HUES48 (cell line): ENCODE data around the gene AGRN.
A peak's percentile ranks its signal among the peaks of the same experiment; 100 is the strongest.
"Not testable (repeated sequence)": the region's sequence is repeated elsewhere in the genome, so short reads cannot be mapped to it uniquely, and the experiment has no call there.

Experiments used
- H3K27ac ChIP-seq: one replicate; pipeline ENCODE4 v1.7.0; 2013; ENCODE audit warnings: low read depth, low read length, inconsistent platforms
- H3K27me3 ChIP-seq: 2 replicates; pipeline ENCODE4 v1.6.1; 2013; ENCODE audit warnings: mild to moderate bottlenecking, low read length; ENCODE audit not compliant: control insufficient read depth, insufficient read depth
- H3K36me3 ChIP-seq: 2 replicates; pipeline ENCODE4 v1.6.1; 2013; ENCODE audit warnings: low read length; ENCODE audit not compliant: control insufficient read depth, insufficient read depth
- H3K4me1 ChIP-seq: 2 replicates; pipeline ENCODE4 v1.6.1; 2013; ENCODE audit warnings: mild to moderate bottlenecking, low read length; ENCODE audit not compliant: control insufficient read depth, insufficient read depth
- H3K4me3 ChIP-seq: 2 replicates; pipeline ENCODE4 v1.5.1; 2013; ENCODE audit warnings: mild to moderate bottlenecking, low read depth, low read length
- H3K9ac ChIP-seq: 2 replicates; pipeline ENCODE4 v1.6.1; 2013; ENCODE audit warnings: mild to moderate bottlenecking, low read depth, low read length, moderate library complexity
- H3K9me3 ChIP-seq: 2 replicates; pipeline ENCODE4 v1.6.1; 2013; ENCODE audit warnings: low read length; ENCODE audit not compliant: control insufficient read depth, insufficient read depth

The AGRN gene

GRCh38 chr1:1003618-1004419, 16.1 kb upstream of the AGRN start:
- Histone ChIP-seq H3K27me3 (peaks cover 69% of the 10 kb centered on the region), H3K27ac (no peak overlapping the region), H3K4me3 (no peak overlapping the region), H3K4me1 (peaks cover 3% of the 10 kb centered on the region; the same call in 1 of the 2 replicates), H3K36me3 (no peaks in the 10 kb centered on the region), H3K9me3 (no peaks in the 10 kb centered on the region), H3K9ac (no peak overlapping the region)

- H3K4me3 ChIP-seq = no peak overlapping the region
- no peak overlapping the region for H3K27ac ChIP-seq
- peaks cover 3% of the 10 kb centered on the region; the same call in 1 of the 2 replicates for H3K4me1 ChIP-seq
- peaks cover 63% of the 10 kb centered on the region for H3K27me3 ChIP-seq
- H3K9me3 ChIP-seq = no peaks in the 10 kb centered on the region
- no peaks in the 10 kb centered on the region for H3K36me3 ChIP-seq
- no peak overlapping the region for H3K9ac ChIP-seq
Measured at GRCh38 chr1:1004420-1004779, 15.5 kb upstream of the AGRN start.

- Histone ChIP-seq H3K9ac (no peak overlapping the region), H3K36me3 (no peaks in the 10 kb centered on the region), H3K4me3 (no peak overlapping the region), H3K27me3 (peaks cover 57% of the 10 kb centered on the region), H3K27ac (peak overlapping the region; percentile 57), H3K4me1 (peaks cover 3% of the 10 kb centered on the region; the same call in 1 of the 2 replicates), H3K9me3 (no peaks in the 10 kb centered on the region)
Measured at GRCh38 chr1:1004780-1005697, 14.9 kb upstream of the AGRN start.

- H3K9me3 ChIP-seq = no peaks in the 10 kb centered on the region
- no peak overlapping the region for H3K4me3 ChIP-seq
- no peaks in the 10 kb centered on the region for H3K36me3 ChIP-seq
- H3K27ac ChIP-seq = no peak overlapping the region
- no peak overlapping the region for H3K9ac ChIP-seq
- H3K27me3 ChIP-seq = peaks cover 49% of the 10 kb centered on the region
- peaks cover 3% of the 10 kb centered on the region; the same call in 1 of the 2 replicates for H3K4me1 ChIP-seq
Measured at GRCh38 chr1:1005774-1006304, 14.1 kb upstream of the AGRN start.

- Histone ChIP-seq H3K27ac (no peak overlapping the region), H3K27me3 (peaks cover 42% of the 10 kb centered on the region), H3K9ac (no peak overlapping the region), H3K4me1 (peaks cover 3% of the 10 kb centered on the region; the same call in 1 of the 2 replicates), H3K9me3 (no peaks in the 10 kb centered on the region), H3K4me3 (no peak overlapping the region), H3K36me3 (no peaks in the 10 kb centered on the region)
Measured at GRCh38 chr1:1006305-1007159, 13.4 kb upstream of the AGRN start.

- not testable (repeated sequence) for H3K4me3 ChIP-seq, H3K27ac ChIP-seq, H3K9me3 ChIP-seq, H3K36me3 ChIP-seq, H3K9ac ChIP-seq
- peaks cover 11% of the 10 kb centered on the region for H3K27me3 ChIP-seq
- peaks cover 18% of the 10 kb centered on the region; the same call in 1 of the 2 replicates for H3K4me1 ChIP-seq
Measured at GRCh38 chr1:1010131-1010530, 9.8 kb upstream of the AGRN start.

GRCh38 chr1:1011396-1011949, 8.4 kb upstream of the AGRN start:
- H3K27ac ChIP-seq = no peak overlapping the region

GRCh38 chr1:1012736-1013104, 7.2 kb upstream of the AGRN start:
- peaks cover 16% of the 10 kb centered on the region; the same call in 1 of the 2 replicates for H3K4me1 ChIP-seq
- H3K9me3 ChIP-seq, H3K27me3 ChIP-seq, H3K36me3 ChIP-seq: not testable (repeated sequence)
- H3K4me3 ChIP-seq = peak overlapping the region; percentile 77
- peak overlapping the region; percentile 86 for H3K27ac ChIP-seq
- peak overlapping the region; percentile 53; the same call in 1 of the 2 replicates for H3K9ac ChIP-seq

More at GRCh38 chr1:1011396-1011949, 8.4 kb upstream of the AGRN start:
- no peak overlapping the region for H3K9ac ChIP-seq
- H3K9me3 ChIP-seq = no peaks in the 10 kb centered on the region
- H3K4me3 ChIP-seq = no peak overlapping the region
- H3K4me1 ChIP-seq = peaks cover 16% of the 10 kb centered on the region; the same call in 1 of the 2 replicates
- no peaks in the 10 kb centered on the region for H3K36me3 ChIP-seq
- peaks cover 8% of the 10 kb centered on the region; the same call in 1 of the 2 replicates for H3K27me3 ChIP-seq

GRCh38 chr1:1013105-1013921, 6.6 kb upstream of the AGRN start, which contains the start of gene ISG15:
Gene ISG15 (plus strand): TSS chr1:1013497. CDS start chr1:1013574, 77 bp downstream.
- Histone ChIP-seq H3K36me3 (no peaks in the 10 kb centered on the region), H3K4me1 (peaks cover 16% of the 10 kb centered on the region; the same call in 1 of the 2 replicates), H3K27ac (peak within 1 kb of the TSS; percentile 86), H3K9ac (peak within 1 kb of the TSS; percentile 64), H3K9me3 (no peaks in the 10 kb centered on the region), H3K4me3 (peak within 1 kb of the TSS; percentile 77), H3K27me3 (no peaks in the 10 kb centered on the region)
